ENCODE measurements around the gene RAB39B. TPM values are rescaled to one million over a fixed set of nuclear protein-coding genes. Genes with fewer than 3 reads are reported as not detected.

Gene RAB39B
- total RNA-seq, 4 donors from 2014 or later, result 0.13 TPM; not detected in 3

GRCh38 chrX:155216940-155217440, 47.3 kb downstream of the RAB39B start:
- TF ChIP-seq POLR2A (IDR thresholded peaks at IDR 0.05) (no peak), CTCF (IDR thresholded peaks at IDR 0.05 in 4 of 5, conservative IDR thresholded peaks at IDR 0.05 in 1 of 5) (peak in 1 of 5 experiments; percentile 2)
- Histone ChIP-seq H3K36me3 (no peaks in the 10 kb centered on the region), H3K4me1 (peaks cover 7 to 8% of the 10 kb centered on the region in 2 donors), H3K27me3 (no peaks in the 10 kb centered on the region), H3K4me3 (peak overlapping the region; percentile 67 to 87 (median 78)), H3K27ac (peak overlapping the region; percentile 91 to 97 (median 92)), H3K9me3 (no peaks in the 10 kb centered on the region)
- intact Hi-C loops (cut with DNase I; ENCODE audit: low total_unique reads) (loop anchor here (2.0 to 10.0 kb wide), 3 partner anchors 145 to 550 kb away; partner anchors contain the start of genes BRCC3, CMC4 and MTCP1), in situ Hi-C loops (cut with MboI; ENCODE audit: low sequenced_read_pairs in 4 of 4) (no loop called here)
- no peak for ATAC-seq
- no peak for DNase-seq

- peak; percentile 89 to 92 for DNase-seq
- Histone ChIP-seq H3K27me3 (no peaks in the 10 kb centered on the region), H3K4me1 (peaks cover 7 to 8% of the 10 kb centered on the region in 2 donors), H3K4me3 (peak within 1 kb of the TSS; percentile 67 to 87 (median 78)), H3K36me3 (no peaks in the 10 kb centered on the region), H3K9me3 (no peaks in the 10 kb centered on the region), H3K27ac (peak within 1 kb of the TSS; percentile 91 to 97 (median 92))
- in situ Hi-C loops (cut with MboI; ENCODE audit: low sequenced_read_pairs in 4 of 4) (no loop called here), intact Hi-C loops (cut with DNase I; ENCODE audit: low total_unique reads) (loop anchor here (2.0 to 10.0 kb wide), 3 partner anchors 144 to 550 kb away; partner anchors contain the start of genes BRCC3, CMC4 and MTCP1)
- ATAC-seq, result peak; percentile 99 to 100
- peak; percentile 24 to 42 for TF ChIP-seq POLR2A (IDR thresholded peaks at IDR 0.05)
- peak; percentile 12 to 54 (median 34) for TF ChIP-seq CTCF (IDR thresholded peaks at IDR 0.05 in 4 of 5, conservative IDR thresholded peaks at IDR 0.05 in 1 of 5)
These were observed 47.9 kb downstream of the RAB39B start, which contains the start of gene VBP1 for GRCh38 chrX:155216179-155216939. TSS of gene VBP1 (plus strand) at chrX:155216460. CDS start at chrX:155216483, 23 bp downstream.

- Histone ChIP-seq H3K27ac (peak overlapping the region; percentile 91 to 97 (median 92)), H3K27me3 (no peaks in the 10 kb centered on the region), H3K36me3 (no peaks in the 10 kb centered on the region), H3K4me1 (peaks cover 7 to 8% of the 10 kb centered on the region in 2 donors), H3K4me3 (peak overlapping the region; percentile 64 to 87 (median 71)), H3K9me3 (no peaks in the 10 kb centered on the region)
- in situ Hi-C loops (cut with MboI; ENCODE audit: low sequenced_read_pairs in 4 of 4), result no loop called here
- TF ChIP-seq POLR2A (IDR thresholded peaks at IDR 0.05) (no peak), CTCF (IDR thresholded peaks at IDR 0.05 in 4 of 5, conservative IDR thresholded peaks at IDR 0.05 in 1 of 5) (no peak)
- DNase-seq (no peak), ATAC-seq (peak; percentile 24 to 47)
- intact Hi-C loops (cut with DNase I; ENCODE audit: low total_unique reads), result loop anchor here (2.0 to 10.0 kb wide), 3 partner anchors 143 to 551 kb away; partner anchors contain the start of genes BRCC3, CMC4 and MTCP1
These were observed 48.7 kb downstream of the RAB39B start for GRCh38 chrX:155215443-155216178.

- DNase-seq (no peak), ATAC-seq (no peak)
- Histone ChIP-seq H3K36me3 (no peaks in the 10 kb centered on the region), H3K27ac (no peak overlapping the region), H3K4me1 (peaks cover 7 to 8% of the 10 kb centered on the region in 2 donors), H3K9me3 (no peaks in the 10 kb centered on the region), H3K27me3 (no peaks in the 10 kb centered on the region), H3K4me3 (no peak overlapping the region)
- intact Hi-C loops (cut with DNase I; ENCODE audit: low total_unique reads) (loop anchor here (10.0 kb wide), 1 partner anchor 229 kb away; no protein-coding TSS in a partner anchor), in situ Hi-C loops (cut with MboI; ENCODE audit: low sequenced_read_pairs in 4 of 4) (no loop called here)
- TF ChIP-seq CTCF (IDR thresholded peaks at IDR 0.05 in 4 of 5, conservative IDR thresholded peaks at IDR 0.05 in 1 of 5), result no peak
- TF ChIP-seq POLR2A (IDR thresholded peaks at IDR 0.05), result no peak
These were observed 50.6 kb downstream of the RAB39B start for GRCh38 chrX:155213731-155214130.

All from gastrocnemius medialis (tissue), 4 donors.